Left ventricle myocardium inferior (tissue), 1 donor: ENCODE measurements around the gene HHIPL1. TPM values are rescaled to one million over a fixed set of nuclear protein-coding genes. Genes with fewer than 3 reads are reported as not detected.

Experiments used
- DNase-seq: peaks from one replicate; pipeline ENCODE4 v3.0.0-alpha.2; 2020
- H3K27ac ChIP-seq: fragments of 200-600 bp; replicated peaks from 2 replicates; pipeline ENCODE4 v1.8.0; 2021
- H3K27me3 ChIP-seq: fragments of 200-600 bp; 2 replicates; pipeline ENCODE4 v1.8.0; 2021; ENCODE audit warnings: low read depth
- H3K36me3 ChIP-seq: fragments of 200-600 bp; 2 replicates; pipeline ENCODE4 v1.8.0; 2021
- H3K4me1 ChIP-seq: fragments of 200-600 bp; 2 replicates; pipeline ENCODE4 v1.8.0; 2021
- H3K4me3 ChIP-seq: fragments of 200-600 bp; 2 replicates; pipeline ENCODE4 v1.8.0; 2021; ENCODE audit warnings: mild to moderate bottlenecking, moderate library complexity
- H3K9me3 ChIP-seq: fragments of 200-600 bp; replicated peaks from 2 replicates; pipeline ENCODE4 v1.8.0; 2021
- CTCF ChIP-seq: fragments of 200-600 bp; IDR thresholded peaks from 2 replicates; pipeline ENCODE4 v1.8.0; 2021; ENCODE audit warnings: antibody characterized with exemption, mild to moderate bottlenecking, borderline replicate concordance
- intact Hi-C: fragments of 100-400 bp; cut with micrococcal nuclease; formaldehyde crosslinking; loops from one replicate; pipeline ENCODE4 v1.11.0; 2022
- total RNA-seq: library from RNA; stranded (reverse); fragmentation: NEBNext Ultra II Directional; extraction: Animal tissue kit (Norgen Biotek cat#: 25700); gene quantifications from one replicate; pipeline ENCODE4 v1.2.1, GENCODE V29; 2021
- donor health status: DM: no; HTN: yes; CAD: no; lungs with severe emphysema.

HHIPL1 gene
- total RNA-seq, 1 donor from 2014 or later = 1.2 TPM

- Histone ChIP-seq H3K9me3 (no peaks in the 10 kb centered on the region), H3K4me3 (no peak overlapping the region), H3K36me3 (no peaks in the 10 kb centered on the region), H3K27me3 (peaks cover 14% of the 10 kb centered on the region), H3K4me1 (peaks cover 19% of the 10 kb centered on the region), H3K27ac (no peak overlapping the region)
- TF ChIP-seq CTCF = no peak
- DNase-seq = no peak
- intact Hi-C loops = no loop called here
These were observed 1.6 kb upstream of the HHIPL1 start for GRCh38 chr14:99643343-99643742.

GRCh38 chr14:99644035-99644587, 818 bp upstream of the HHIPL1 start:
- Histone ChIP-seq H3K27me3 (peaks cover 14% of the 10 kb centered on the region), H3K36me3 (no peaks in the 10 kb centered on the region), H3K9me3 (no peaks in the 10 kb centered on the region), H3K27ac (peak overlapping the region; percentile 71), H3K4me1 (peaks cover 19% of the 10 kb centered on the region), H3K4me3 (peak overlapping the region; percentile 71)
- no peak for TF ChIP-seq CTCF
- intact Hi-C loops = no loop called here
- DNase-seq = no peak

- H3K27ac ChIP-seq = peak overlapping the region; percentile 71
- no peak for TF ChIP-seq CTCF
- no peak for DNase-seq
- H3K27me3 ChIP-seq = peaks cover 14% of the 10 kb centered on the region
- no peaks in the 10 kb centered on the region for H3K9me3 ChIP-seq
- intact Hi-C loops = no loop called here
- peak overlapping the region; percentile 71 for H3K4me3 ChIP-seq
- no peaks in the 10 kb centered on the region for H3K36me3 ChIP-seq
- peaks cover 19% of the 10 kb centered on the region for H3K4me1 ChIP-seq
These were observed 896 bp downstream of the HHIPL1 start for GRCh38 chr14:99645545-99646505.

- no peak overlapping the region for H3K4me3 ChIP-seq
- no peaks in the 10 kb centered on the region for H3K36me3 ChIP-seq
- intact Hi-C loops = no loop called here
- H3K9me3 ChIP-seq = no peaks in the 10 kb centered on the region
- peaks cover 14% of the 10 kb centered on the region for H3K27me3 ChIP-seq
- TF ChIP-seq CTCF = no peak
- H3K4me1 ChIP-seq = peaks cover 19% of the 10 kb centered on the region
- DNase-seq = no peak
- no peak overlapping the region for H3K27ac ChIP-seq
These were observed 2.5 kb downstream of the HHIPL1 start for GRCh38 chr14:99647411-99647810.

DNA sequence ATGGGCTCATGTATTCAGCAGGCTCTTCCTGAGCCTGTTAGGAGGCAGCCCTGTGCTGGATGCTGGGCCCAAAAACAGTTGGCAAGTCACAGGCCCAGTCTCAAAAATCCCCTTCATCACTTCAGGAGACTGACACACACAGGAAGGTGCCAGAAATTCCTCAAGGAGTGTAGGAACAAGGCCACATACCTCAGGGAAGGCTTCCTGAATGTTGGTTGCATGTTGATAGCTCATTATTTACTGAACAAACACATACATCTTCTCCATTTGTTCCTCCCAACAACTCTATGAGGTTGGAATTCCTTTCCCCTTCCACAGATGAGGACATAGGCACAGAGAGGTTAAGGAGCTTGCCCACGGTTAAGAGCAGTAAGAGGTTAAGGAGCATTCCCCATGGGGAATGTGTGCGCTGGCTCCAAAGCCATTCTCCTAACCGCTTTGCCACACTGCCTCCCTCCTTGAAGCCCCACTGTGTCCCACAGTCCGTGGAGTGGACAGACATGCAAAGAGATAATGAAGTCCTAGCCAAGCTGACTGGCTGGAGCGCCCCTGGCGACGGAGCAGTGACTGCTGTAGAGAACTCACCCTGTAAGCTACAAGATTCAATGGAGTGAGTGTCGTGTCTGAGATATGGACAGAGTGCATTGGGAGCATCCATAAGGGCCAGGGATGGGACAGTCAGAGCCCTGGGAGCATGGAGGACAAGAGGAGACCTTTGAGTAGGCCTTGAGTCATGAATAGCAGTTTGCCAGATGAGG, 3.3 kb downstream of the HHIPL1 start:
- Histone ChIP-seq H3K4me3 (no peak overlapping the region), H3K36me3 (no peaks in the 10 kb centered on the region), H3K4me1 (peaks cover 19% of the 10 kb centered on the region), H3K27ac (no peak overlapping the region), H3K9me3 (no peaks in the 10 kb centered on the region), H3K27me3 (peaks cover 14% of the 10 kb centered on the region)
- no peak for DNase-seq
- no peak for TF ChIP-seq CTCF
- intact Hi-C loops = no loop called here
